ENCODE measurements around the gene LAPTM5. TPM values are rescaled to one million over a fixed set of nuclear protein-coding genes. Genes with fewer than 3 reads are reported as not detected.
"Not testable (repeated sequence)": the region's sequence is repeated elsewhere in the genome, so short reads cannot be mapped to it uniquely, and the experiment has no call there.

LAPTM5 gene
- total RNA-seq, 1 donor from 2014 or later = 0.56 TPM

- H3K4me3 Mint-ChIP-seq (ENCODE audit: unreplicated experiment) = no peak overlapping the region
- no peak for TF ChIP-seq CTCF (IDR thresholded peaks at IDR 0.05; ENCODE audit: partially characterized antibody, unreplicated experiment)
- peaks cover 9% of the 10 kb centered on the region for H3K4me1 Mint-ChIP-seq (ENCODE audit: low read depth, unreplicated experiment)
- H3K27ac Mint-ChIP-seq (ENCODE audit: unreplicated experiment) = no peak overlapping the region
- peaks cover 8% of the 10 kb centered on the region for H3K9me3 Mint-ChIP-seq (ENCODE audit: unreplicated experiment)
- peaks cover 10% of the 10 kb centered on the region for H3K27me3 Mint-ChIP-seq (ENCODE audit: unreplicated experiment)
- no peaks in the 10 kb centered on the region for H3K36me3 Mint-ChIP-seq (ENCODE audit: unreplicated experiment)
- no peak for DNase-seq
These were observed 68.4 kb downstream of the LAPTM5 start for GRCh38 chr1:30688920-30689794.

DNA sequence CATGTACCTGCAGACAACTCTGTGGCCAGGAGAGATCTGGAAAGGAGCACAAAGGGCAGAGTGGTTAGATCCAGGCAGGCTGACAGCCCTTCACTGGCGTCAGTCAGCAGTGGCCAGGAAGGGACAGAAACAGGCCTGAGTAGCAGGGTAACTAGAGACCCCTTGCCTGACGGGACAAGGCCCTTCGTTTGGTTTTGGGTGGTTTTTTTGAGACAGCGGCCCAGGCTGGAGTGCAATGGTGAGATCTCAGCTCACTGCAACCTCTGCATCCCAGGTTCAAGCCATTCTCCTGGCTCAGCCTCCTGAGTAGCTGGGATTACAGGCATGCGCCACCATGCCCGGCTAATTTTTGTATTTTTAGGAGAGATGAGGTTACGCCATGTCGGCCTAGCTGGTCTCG is 69.1 kb downstream of the LAPTM5 start:
- not testable (repeated sequence) for DNase-seq; H3K4me3 Mint-ChIP-seq (ENCODE audit: unreplicated experiment); H3K27ac Mint-ChIP-seq (ENCODE audit: unreplicated experiment)

GRCh38 chr1:30687886-30688285 is 69.7 kb downstream of the LAPTM5 start:
- Mint-ChIP-seq H3K4me3 (ENCODE audit: unreplicated experiment) (no peak overlapping the region), H3K4me1 (ENCODE audit: low read depth, unreplicated experiment) (peaks cover 9% of the 10 kb centered on the region), H3K9me3 (ENCODE audit: unreplicated experiment) (peaks cover 9% of the 10 kb centered on the region), H3K27ac (ENCODE audit: unreplicated experiment) (no peak overlapping the region), H3K27me3 (ENCODE audit: unreplicated experiment) (peaks cover 11% of the 10 kb centered on the region), H3K36me3 (ENCODE audit: unreplicated experiment) (no peaks in the 10 kb centered on the region)
- TF ChIP-seq CTCF (IDR thresholded peaks at IDR 0.05; ENCODE audit: partially characterized antibody, unreplicated experiment) = no peak
- no peak for DNase-seq

More for the DNA sequence above, 69.1 kb downstream of the LAPTM5 start:
- not testable (repeated sequence) for H3K9me3 Mint-ChIP-seq (ENCODE audit: unreplicated experiment); H3K36me3 Mint-ChIP-seq (ENCODE audit: unreplicated experiment); H3K4me1 Mint-ChIP-seq (ENCODE audit: low read depth, unreplicated experiment)
- H3K27me3 Mint-ChIP-seq (ENCODE audit: unreplicated experiment) = peaks cover 11% of the 10 kb centered on the region

- Mint-ChIP-seq H3K27ac (ENCODE audit: unreplicated experiment) (no peak overlapping the region), H3K4me1 (ENCODE audit: low read depth, unreplicated experiment) (peaks cover 9% of the 10 kb centered on the region), H3K9me3 (ENCODE audit: unreplicated experiment) (peaks cover 8% of the 10 kb centered on the region), H3K36me3 (ENCODE audit: unreplicated experiment) (no peaks in the 10 kb centered on the region), H3K27me3 (ENCODE audit: unreplicated experiment) (peaks cover 14% of the 10 kb centered on the region), H3K4me3 (ENCODE audit: unreplicated experiment) (no peak overlapping the region)
- TF ChIP-seq CTCF (IDR thresholded peaks at IDR 0.05; ENCODE audit: partially characterized antibody, unreplicated experiment) = no peak
- no peak for DNase-seq
These were observed 71.2 kb downstream of the LAPTM5 start for GRCh38 chr1:30686236-30686935.

DNA sequence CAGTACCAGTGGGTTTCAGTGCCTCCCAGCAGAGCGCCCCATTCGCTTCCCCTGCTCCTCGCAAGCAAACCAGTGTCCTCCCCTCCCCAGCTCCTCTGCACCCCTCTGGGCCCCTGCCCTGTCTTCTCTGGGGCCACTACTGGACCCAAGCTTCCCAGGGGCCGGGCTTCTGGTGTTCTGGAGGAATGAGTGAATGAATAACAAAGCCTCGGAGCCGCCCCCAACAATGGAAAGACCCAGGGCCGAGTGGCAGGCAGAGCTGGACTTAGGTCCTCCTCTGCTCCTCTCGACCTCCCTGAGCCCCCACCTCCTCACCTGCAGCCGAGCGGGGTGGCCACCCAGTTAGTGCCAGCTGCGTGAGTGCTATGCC is 71.8 kb downstream of the LAPTM5 start:
- TF ChIP-seq CTCF (IDR thresholded peaks at IDR 0.05; ENCODE audit: partially characterized antibody, unreplicated experiment) = no peak
- peaks cover 7% of the 10 kb centered on the region for H3K9me3 Mint-ChIP-seq (ENCODE audit: unreplicated experiment)
- H3K36me3 Mint-ChIP-seq (ENCODE audit: unreplicated experiment) = no peaks in the 10 kb centered on the region
- peaks cover 14% of the 10 kb centered on the region for H3K27me3 Mint-ChIP-seq (ENCODE audit: unreplicated experiment)
- no peak overlapping the region for H3K27ac Mint-ChIP-seq (ENCODE audit: unreplicated experiment)
- no peak for DNase-seq
- peaks cover 9% of the 10 kb centered on the region for H3K4me1 Mint-ChIP-seq (ENCODE audit: low read depth, unreplicated experiment)
- no peak overlapping the region for H3K4me3 Mint-ChIP-seq (ENCODE audit: unreplicated experiment)
